Measurements from ENCODE around the gene TRIM62.

DNA sequence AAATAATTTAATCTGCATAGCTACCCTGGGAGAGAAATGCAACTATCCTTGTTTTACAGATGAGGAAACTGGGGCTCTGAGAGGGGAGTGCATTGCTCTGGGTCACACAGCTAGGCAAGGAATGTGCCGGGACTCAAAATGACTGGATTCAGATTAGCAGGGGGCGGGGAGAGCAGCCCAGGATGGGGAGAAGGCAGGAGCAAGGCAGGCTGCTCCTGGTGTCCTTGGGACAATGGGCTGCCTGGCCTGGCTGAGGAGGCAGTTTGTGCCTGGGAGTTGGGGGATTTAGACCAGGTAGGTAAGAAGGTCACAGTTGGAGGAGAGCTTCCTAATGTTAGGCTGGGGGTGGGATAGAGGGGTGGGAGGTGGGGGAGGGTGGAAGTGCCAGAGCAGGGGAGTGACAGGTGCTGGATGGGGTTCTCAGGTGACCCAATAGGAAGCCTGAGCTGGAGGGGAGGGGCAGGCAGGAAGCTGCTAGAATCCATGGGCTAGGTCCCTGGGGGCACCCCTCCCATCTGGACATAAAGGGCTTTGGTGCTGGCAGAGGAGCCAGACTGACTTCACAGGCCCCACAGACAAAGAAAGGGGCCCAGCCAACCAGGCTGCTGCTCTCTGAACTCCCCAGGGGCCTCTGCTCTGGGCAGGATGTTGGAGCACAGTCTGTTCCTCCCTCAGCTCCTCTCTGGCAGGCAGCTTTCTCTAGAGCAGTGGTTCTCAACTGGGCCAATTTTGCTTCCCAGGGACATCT lies 29.0 kb downstream of the TRIM62 start:
- TF ChIP-seq ZNF274 (IDR thresholded peaks at IDR 0.05; ENCODE audit: low read depth, low read length) (no peak), SUZ12 (IDR thresholded peaks at IDR 0.05; ENCODE audit: extremely low read depth, insufficient read depth, insufficient read length) (no peak), YY1 (IDR thresholded peaks at IDR 0.05; ENCODE audit: insufficient read depth, insufficient read length) (peak; percentile 9)
